ENCODE measurements around the gene PNPLA3.

The PNPLA3 gene

DNA sequence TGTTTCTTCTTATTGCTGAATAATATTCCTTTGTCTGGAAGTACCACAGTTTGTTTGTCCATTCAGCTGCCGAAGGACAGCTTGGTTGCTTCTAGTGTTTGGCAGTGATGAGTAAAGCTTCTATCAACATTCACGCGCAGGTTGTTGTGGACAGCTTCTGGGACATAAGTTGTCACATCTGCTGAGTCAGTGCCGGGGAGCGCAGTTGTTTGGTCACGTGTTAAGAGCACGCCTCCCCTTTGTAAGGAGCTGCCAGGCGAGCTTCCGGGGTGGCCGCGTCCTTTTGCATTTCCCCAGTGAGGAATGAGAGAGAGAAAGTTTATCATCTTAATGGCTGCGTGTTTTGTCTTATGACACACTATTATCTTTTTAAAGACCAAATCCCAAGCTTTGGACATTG is 61.9 kb downstream of the PNPLA3 start:
- H3K4me3 ChIP-seq (ENCODE audit: low read depth, low read length): no peak overlapping the region
- TF ChIP-seq, protein P1, sequence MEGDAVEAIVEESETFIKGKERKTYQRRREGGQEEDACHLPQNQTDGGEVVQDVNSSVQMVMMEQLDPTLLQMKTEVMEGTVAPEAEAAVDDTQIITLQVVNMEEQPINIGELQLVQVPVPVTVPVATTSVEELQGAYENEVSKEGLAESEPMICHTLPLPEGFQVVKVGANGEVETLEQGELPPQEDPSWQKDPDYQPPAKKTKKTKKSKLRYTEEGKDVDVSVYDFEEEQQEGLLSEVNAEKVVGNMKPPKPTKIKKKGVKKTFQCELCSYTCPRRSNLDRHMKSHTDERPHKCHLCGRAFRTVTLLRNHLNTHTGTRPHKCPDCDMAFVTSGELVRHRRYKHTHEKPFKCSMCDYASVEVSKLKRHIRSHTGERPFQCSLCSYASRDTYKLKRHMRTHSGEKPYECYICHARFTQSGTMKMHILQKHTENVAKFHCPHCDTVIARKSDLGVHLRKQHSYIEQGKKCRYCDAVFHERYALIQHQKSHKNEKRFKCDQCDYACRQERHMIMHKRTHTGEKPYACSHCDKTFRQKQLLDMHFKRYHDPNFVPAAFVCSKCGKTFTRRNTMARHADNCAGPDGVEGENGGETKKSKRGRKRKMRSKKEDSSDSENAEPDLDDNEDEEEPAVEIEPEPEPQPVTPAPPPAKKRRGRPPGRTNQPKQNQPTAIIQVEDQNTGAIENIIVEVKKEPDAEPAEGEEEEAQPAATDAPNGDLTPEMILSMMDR (IDR thresholded peaks at IDR 0.05; ENCODE audit: borderline replicate concordance, insufficient read depth, low read depth, low read length): no peak

DNA sequence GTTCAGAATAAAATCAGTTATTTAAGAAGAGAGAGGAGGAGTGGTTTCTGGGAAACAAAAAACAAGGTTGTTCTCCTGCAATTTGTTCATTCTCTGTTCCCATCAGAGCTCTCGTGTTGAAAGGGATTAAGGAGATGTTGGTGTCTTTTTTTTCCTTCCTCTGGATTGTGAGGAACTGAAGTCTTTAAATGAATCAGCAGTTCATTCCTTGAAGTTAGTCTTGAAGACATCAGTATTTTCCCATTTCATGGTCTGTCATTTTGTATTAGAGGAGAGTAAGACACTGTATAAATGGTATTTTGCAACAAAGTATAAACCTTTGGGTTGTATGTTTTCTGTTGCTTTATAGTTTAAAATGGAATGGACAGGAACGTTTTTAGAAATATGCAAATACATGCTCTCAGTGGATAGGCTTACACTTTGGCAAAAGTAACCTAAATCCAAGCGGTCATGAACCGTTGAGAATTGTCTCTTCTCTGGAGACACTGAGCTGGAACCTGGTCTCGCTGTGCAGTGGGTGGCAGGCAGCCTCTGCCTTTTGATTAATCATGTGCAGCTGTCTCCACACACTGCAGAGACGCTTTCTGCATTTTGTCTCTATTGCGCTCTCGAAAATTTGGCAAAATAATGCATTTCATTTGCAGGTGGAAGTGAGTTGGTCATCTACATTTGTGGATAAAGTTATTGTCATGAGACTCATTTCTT is 64.7 kb downstream of the PNPLA3 start:
- TF ChIP-seq, protein P1 (IDR thresholded peaks at IDR 0.05; ENCODE audit: borderline replicate concordance, insufficient read depth, low read depth, low read length): no peak
- H3K4me3 ChIP-seq (ENCODE audit: low read depth, low read length): no peak overlapping the region

DNA sequence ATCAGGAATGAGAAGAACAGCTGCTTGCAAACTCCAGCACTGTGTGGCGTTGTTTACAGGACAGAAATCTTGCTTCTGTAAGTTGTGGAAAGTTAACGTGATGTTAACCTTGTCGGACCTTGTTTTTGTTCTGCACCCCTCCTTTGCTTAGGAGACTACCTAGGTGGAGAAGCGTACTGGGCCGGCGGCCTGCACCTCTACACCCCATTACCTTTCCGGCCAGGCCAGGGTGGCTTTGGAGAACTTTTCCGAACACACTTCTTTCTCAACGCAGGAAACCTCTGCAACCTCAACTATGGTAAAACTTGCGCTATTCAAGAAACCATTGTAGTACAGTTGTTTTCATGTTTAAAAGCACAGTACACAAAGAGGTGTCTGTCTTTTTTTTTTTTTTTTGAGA is 65.4 kb downstream of the PNPLA3 start:
- TF ChIP-seq, protein P1 (IDR thresholded peaks at IDR 0.05; ENCODE audit: borderline replicate concordance, insufficient read depth, low read depth, low read length): no peak
- no peak overlapping the region for H3K4me3 ChIP-seq (ENCODE audit: low read depth, low read length)

DNA sequence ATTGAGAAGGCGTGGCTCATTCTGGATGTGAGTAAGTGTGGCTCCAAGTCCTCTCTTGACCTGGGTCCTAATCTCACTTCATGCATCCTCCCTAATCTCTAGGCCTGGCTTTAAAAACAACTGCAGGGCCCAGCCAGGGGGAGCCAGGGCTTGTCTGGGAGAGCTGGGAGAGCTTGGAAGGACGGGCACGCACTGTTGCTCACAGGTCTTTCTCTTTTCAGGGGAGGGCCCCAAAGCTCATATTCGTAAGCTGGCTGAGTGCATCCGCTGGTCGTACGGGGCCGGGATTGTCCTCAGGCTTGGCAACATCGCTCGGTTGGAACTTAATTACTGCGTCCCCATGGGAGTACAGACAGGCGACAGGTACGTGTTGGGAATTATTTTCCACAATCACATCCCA is 66.4 kb downstream of the PNPLA3 start:
- no peak overlapping the region for H3K4me3 ChIP-seq (ENCODE audit: low read depth, low read length)
- TF ChIP-seq, protein P1 (IDR thresholded peaks at IDR 0.05; ENCODE audit: borderline replicate concordance, insufficient read depth, low read depth, low read length): no peak

DNA sequence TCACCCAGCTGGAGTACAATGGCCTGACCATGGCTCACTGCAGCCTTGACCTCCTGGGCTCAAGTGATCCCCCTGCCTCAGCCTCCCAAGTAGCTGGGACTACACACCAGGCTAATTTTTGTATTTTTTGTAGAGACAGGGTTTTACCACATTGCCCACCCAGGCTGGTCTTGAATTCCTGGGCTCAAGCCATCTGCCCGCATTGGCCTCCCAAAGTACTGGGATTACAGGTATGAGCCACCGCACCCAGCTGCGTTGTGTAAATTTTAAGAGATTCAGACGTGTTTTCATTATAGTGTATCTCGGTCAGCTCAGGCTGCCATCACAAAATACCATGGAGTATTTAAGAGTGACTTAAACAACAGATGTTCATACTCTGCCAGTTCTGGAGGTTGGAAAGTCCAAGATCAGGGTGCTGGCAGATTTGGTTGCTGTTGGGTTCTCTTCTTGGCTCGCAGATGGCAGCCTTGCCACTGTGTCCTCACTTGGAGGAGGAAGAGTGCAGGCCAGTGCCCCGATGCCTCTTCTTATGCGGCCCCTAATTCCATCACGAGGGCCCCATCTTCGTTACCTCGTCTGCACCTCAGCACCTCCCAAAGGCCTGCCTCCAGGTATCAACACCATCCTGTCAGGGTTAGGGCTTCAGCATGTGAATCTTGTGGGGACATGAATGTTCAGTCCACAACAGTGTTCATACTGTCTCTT is 67.9 kb downstream of the PNPLA3 start:
- TF ChIP-seq, protein P1 (IDR thresholded peaks at IDR 0.05; ENCODE audit: borderline replicate concordance, insufficient read depth, low read depth, low read length): no peak
- no peak overlapping the region for H3K4me3 ChIP-seq (ENCODE audit: low read depth, low read length)

DNA sequence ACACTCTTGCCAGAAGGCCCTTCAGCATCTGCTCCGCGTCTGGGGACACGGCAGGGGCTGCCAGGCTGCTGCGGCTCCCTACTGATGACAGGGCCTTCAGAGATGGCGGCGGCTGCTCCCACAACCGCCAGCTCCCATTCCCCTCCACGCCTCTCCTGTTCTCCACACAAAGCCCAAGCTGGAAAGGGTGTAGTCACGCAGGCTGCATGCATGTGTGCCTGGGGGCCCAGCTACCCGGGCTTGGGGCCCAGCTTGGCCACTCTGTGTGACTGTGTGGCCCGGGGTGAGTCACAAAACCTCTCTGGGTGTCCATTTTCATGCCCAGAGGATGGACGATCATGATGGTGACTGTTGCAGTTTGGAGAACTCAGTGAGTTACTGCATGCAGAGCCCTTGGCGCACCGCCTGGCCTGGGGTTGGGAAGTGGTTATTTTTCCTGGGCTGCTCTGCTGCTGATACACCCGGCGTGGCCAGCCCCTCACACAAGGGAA is 68.8 kb downstream of the PNPLA3 start:
- TF ChIP-seq, protein P1 (IDR thresholded peaks at IDR 0.05; ENCODE audit: borderline replicate concordance, insufficient read depth, low read depth, low read length): no peak
- H3K4me3 ChIP-seq (ENCODE audit: low read depth, low read length): no peak overlapping the region
